Neural cell (in vitro differentiated cells): ENCODE measurements around the gene RPL37. TPM values are rescaled to one million over a fixed set of nuclear protein-coding genes. Genes with fewer than 3 reads are reported as not detected.
A peak's percentile ranks its signal among the peaks of the same experiment; 100 is the strongest.
"Not testable (repeated sequence)": the region's sequence is repeated elsewhere in the genome, so short reads cannot be mapped to it uniquely, and the experiment has no call there.

ENCODE experiments used
- H2AFZ ChIP-seq: fragments of 200-600, 300-800 bp; sonication (generic), shearing (Covaris generic); 2 replicates; pipeline ENCODE4 v1.6.0; 2014; ENCODE audit warnings: low read depth, mild to moderate bottlenecking, antibody characterized with exemption, low read length, moderate library complexity
- H3F3A ChIP-seq: fragments of 200-600 bp; shearing (Covaris generic); 2 replicates; pipeline ENCODE4 v1.6.1; 2016; ENCODE audit warnings: mild to moderate bottlenecking, moderate library complexity, mixed read lengths, antibody characterized with exemption, low read length; ENCODE audit not compliant: insufficient read depth, poor library complexity, severe bottlenecking
- H3K27ac ChIP-seq: fragments of 200-600, 300-800 bp; sonication (generic), shearing (Covaris generic); 2 replicates; pipeline ENCODE4 v1.5.1; 2014; ENCODE audit warnings: mild to moderate bottlenecking, low read length, moderate library complexity
- H3K27me3 ChIP-seq: fragments of 300-800, 200-600 bp; sonication (generic), shearing (Covaris generic); 2 replicates; pipeline ENCODE4 v1.6.0; 2014; ENCODE audit warnings: mild to moderate bottlenecking, low read depth, low read length, moderate library complexity; ENCODE audit not compliant: insufficient read depth
- H3K36me3 ChIP-seq: fragments of 300-800, 200-600 bp; sonication (generic), shearing (Covaris generic); 2 replicates; pipeline ENCODE4 v1.5.1; 2014; ENCODE audit warnings: mild to moderate bottlenecking, antibody characterized with exemption, low read length, moderate library complexity; ENCODE audit not compliant: insufficient read depth
- H3K4me2 ChIP-seq: fragments of 300-800, 200-600 bp; sonication (generic), shearing (Covaris generic); 2 replicates; pipeline ENCODE4 v1.6.0; 2014; ENCODE audit warnings: mild to moderate bottlenecking, low read length
- H3K4me3 ChIP-seq: fragments of 300-800, 200-600 bp; sonication (generic), shearing (Covaris generic); 2 replicates; pipeline ENCODE4 v1.5.1; 2014; ENCODE audit warnings: mild to moderate bottlenecking, low read length, moderate library complexity
- H3K79me2 ChIP-seq: fragments of 200-600 bp; shearing (Covaris generic); replicated peaks from 2 replicates; pipeline ENCODE4 v1.6.0; 2014; ENCODE audit warnings: mild to moderate bottlenecking, low read length, moderate library complexity; ENCODE audit not compliant: insufficient read depth
- H3K9ac ChIP-seq: fragments of 300-800, 200-600 bp; sonication (generic), shearing (Covaris generic); 2 replicates; pipeline ENCODE4 v1.6.1; 2016; ENCODE audit warnings: mild to moderate bottlenecking, low read length, mixed read lengths
- H3K9me2 ChIP-seq: fragments of 200-600 bp; shearing (Covaris generic); 2 replicates; pipeline ENCODE4 v1.6.1; 2016; ENCODE audit warnings: mild to moderate bottlenecking, low read length, mixed read lengths; ENCODE audit not compliant: insufficient read depth
- H3K9me3 ChIP-seq: fragments of 200-600, 300-800 bp; sonication (generic), shearing (Covaris generic); 2 replicates; pipeline ENCODE4 v1.6.1; 2016; ENCODE audit warnings: mild to moderate bottlenecking, mixed run types, low read length, moderate library complexity, mixed read lengths
- H4K20me1 ChIP-seq: fragments of 200-600 bp; shearing (Covaris generic); 2 replicates; pipeline ENCODE4 v1.6.1; 2016; ENCODE audit warnings: mild to moderate bottlenecking, mixed run types; ENCODE audit not compliant: insufficient read depth
- CTCF ChIP-seq: fragments of 450-650 bp; IDR thresholded peaks from 2 replicates; pipeline ENCODE4 v1.5.1; 2014; ENCODE audit warnings: antibody characterized with exemption, mild to moderate bottlenecking, moderate library complexity; ENCODE audit not compliant: poor library complexity, severe bottlenecking
- EP300 ChIP-seq: fragments of 450-650 bp; conservative IDR thresholded peaks from 2 replicates; pipeline ENCODE4 v1.6.1; 2014; ENCODE audit warnings: antibody characterized with exemption, mild to moderate bottlenecking, moderate library complexity; ENCODE audit not compliant: poor library complexity, severe bottlenecking
- EZH2 ChIP-seq: fragments of 200-600, 300-800 bp; shearing (Covaris generic), sonication (generic); IDR thresholded peaks from 2 replicates; pipeline ENCODE4 v1.6.1; 2014; ENCODE audit warnings: antibody characterized with exemption, low read length, borderline replicate concordance, mild to moderate bottlenecking; ENCODE audit not compliant: insufficient read depth, poor library complexity, severe bottlenecking
- MXI1 ChIP-seq: fragments of 450-650 bp; conservative IDR thresholded peaks from 2 replicates; pipeline ENCODE4 v1.6.1; 2014; ENCODE audit warnings: antibody characterized with exemption, mild to moderate bottlenecking; ENCODE audit not compliant: poor library complexity, severe bottlenecking
- POLR2AphosphoS5 ChIP-seq: IDR thresholded peaks from 2 replicates; pipeline ENCODE4 v1.6.1; 2012
- RAD21 ChIP-seq: fragments of 450-650 bp; conservative IDR thresholded peaks from 2 replicates; pipeline ENCODE4 v1.6.1; 2014; ENCODE audit warnings: antibody characterized with exemption, mild to moderate bottlenecking, moderate library complexity
- REST ChIP-seq: IDR thresholded peaks from 2 replicates; pipeline ENCODE4 v1.6.1; 2012; ENCODE audit warnings: borderline replicate concordance
- SMC3 ChIP-seq: fragments of 450-650 bp; conservative IDR thresholded peaks from 2 replicates; pipeline ENCODE4 v1.6.1; 2014; ENCODE audit warnings: antibody characterized with exemption, mild to moderate bottlenecking, moderate library complexity; ENCODE audit not compliant: poor library complexity
- TAF1 ChIP-seq: IDR thresholded peaks from 2 replicates; pipeline ENCODE4 v1.6.1; 2012; ENCODE audit warnings: low read depth
- polyA plus RNA-seq: library from polyadenylated mRNA; depleted of rRNA; stranded (reverse); fragments of >200 nt; gene quantifications from 2 replicates; pipeline ENCODE4 v1.2.3, GENCODE V29; 2014

The RPL37 gene
- polyA plus RNA-seq, 1 donor from 2014 or later, result 107 TPM

GRCh38 chr5:40796487-40796889 lies 38.5 kb downstream of the RPL37 start:
- Histone ChIP-seq H3F3A (peaks cover 3% of the 10 kb centered on the region), H3K27me3 (no peaks in the 10 kb centered on the region), H3K9me2 (no peaks in the 10 kb centered on the region), H3K4me3 (peak overlapping the region; percentile 94), H2AFZ (no peak overlapping the region), H3K9ac (no peak overlapping the region), H3K36me3 (no peaks in the 10 kb centered on the region), H4K20me1 (no peaks in the 10 kb centered on the region), H3K9me3 (no peaks in the 10 kb centered on the region), H3K79me2 (peaks cover 51% of the 10 kb centered on the region), H3K4me2 (peak overlapping the region; percentile 81), H3K27ac (no peak overlapping the region)
- TF ChIP-seq EP300, result no peak
- TF ChIP-seq TAF1, result no peak
- no peak for TF ChIP-seq SMC3
- TF ChIP-seq POLR2AphosphoS5, result no peak
- TF ChIP-seq EZH2, result no peak
- no peak for TF ChIP-seq CTCF
- no peak for TF ChIP-seq RAD21
- no peak for TF ChIP-seq MXI1
- TF ChIP-seq REST, result no peak

- not testable (repeated sequence) for H3K9me2 ChIP-seq, H3K9me3 ChIP-seq, H2AFZ ChIP-seq, H3F3A ChIP-seq, H3K27me3 ChIP-seq, H3K4me2 ChIP-seq, H3K9ac ChIP-seq, H3K4me3 ChIP-seq, H4K20me1 ChIP-seq, H3K27ac ChIP-seq, H3K36me3 ChIP-seq
- H3K79me2 ChIP-seq, result peaks cover 63% of the 10 kb centered on the region
Observed at GRCh38 chr5:40794877-40795276, 40.1 kb downstream of the RPL37 start.

GRCh38 chr5:40794340-40794739 lies 40.7 kb downstream of the RPL37 start:
- H3K9me2 ChIP-seq, H3K9ac ChIP-seq, H3K9me3 ChIP-seq, H3K4me2 ChIP-seq, H3K27ac ChIP-seq, H4K20me1 ChIP-seq, H2AFZ ChIP-seq, H3F3A ChIP-seq, H3K4me3 ChIP-seq, H3K27me3 ChIP-seq, H3K36me3 ChIP-seq: not testable (repeated sequence)
- H3K79me2 ChIP-seq, result peaks cover 68% of the 10 kb centered on the region

GRCh38 chr5:40792691-40793090 lies 42.3 kb downstream of the RPL37 start:
- H3K9me3 ChIP-seq, H4K20me1 ChIP-seq: not testable (repeated sequence)

More at GRCh38 chr5:40792691-40793090, 42.3 kb downstream of the RPL37 start:
- H3K4me2 ChIP-seq, H3K27ac ChIP-seq, H3K9me2 ChIP-seq, H3K9ac ChIP-seq, H3F3A ChIP-seq, H2AFZ ChIP-seq, H3K36me3 ChIP-seq, H3K27me3 ChIP-seq, H3K4me3 ChIP-seq: not testable (repeated sequence)
- H3K79me2 ChIP-seq, result peaks cover 80% of the 10 kb centered on the region
